HG03280 (cell line): ENCODE data around the gene SLC12A7.

Experiments used
- ATAC-seq: cut with Tn5 transposase; IDR thresholded peaks from one replicate; pipeline ENCODE4 v1.9.1; 2021; ENCODE audit warnings: mild to moderate bottlenecking, moderate library complexity; ENCODE audit not compliant: unreplicated experiment

SLC12A7 gene

GRCh38 chr5:1112596-1113331, 901 bp upstream of the SLC12A7 start:
- ATAC-seq: no peak

GRCh38 chr5:1111241-1111726, 579 bp downstream of the SLC12A7 start:
- no peak for ATAC-seq

GRCh38 chr5:1110307-1111240, 1.3 kb downstream of the SLC12A7 start:
- ATAC-seq: no peak

- no peak for ATAC-seq
Measured at GRCh38 chr5:1109542-1110306, 2.1 kb downstream of the SLC12A7 start.

- ATAC-seq: no peak
Measured at GRCh38 chr5:1108865-1109174, 3.0 kb downstream of the SLC12A7 start.

GRCh38 chr5:1108023-1108864, 3.6 kb downstream of the SLC12A7 start:
- no peak for ATAC-seq

GRCh38 chr5:1107167-1108022, 4.5 kb downstream of the SLC12A7 start:
- no peak for ATAC-seq

- no peak for ATAC-seq
Measured at GRCh38 chr5:1106385-1107166, 5.3 kb downstream of the SLC12A7 start.

- ATAC-seq: no peak
Measured at GRCh38 chr5:1105350-1106265, 6.3 kb downstream of the SLC12A7 start.

GRCh38 chr5:1104327-1105006, 7.4 kb downstream of the SLC12A7 start:
- ATAC-seq: no peak

- ATAC-seq: no peak
Measured at GRCh38 chr5:1103505-1104326, 8.1 kb downstream of the SLC12A7 start.

GRCh38 chr5:1103093-1103492, 8.8 kb downstream of the SLC12A7 start:
- no peak for ATAC-seq

- ATAC-seq: no peak
Measured at GRCh38 chr5:1101961-1102713, 9.7 kb downstream of the SLC12A7 start.

GRCh38 chr5:1100664-1101574, 10.9 kb downstream of the SLC12A7 start:
- ATAC-seq: no peak
